ENCODE measurements around the gene PDHB.
"Not testable (repeated sequence)": the region's sequence is repeated elsewhere in the genome, so short reads cannot be mapped to it uniquely, and the experiment has no call there.

The PDHB gene

GRCh38 chr3:58433400-58434167 is at the start of gene PDHB:
Gene PDHB, minus strand, starts transcription at chr3:58433832. Its CDS starts 23 bp downstream, at chr3:58433809.
- FAIRE-seq, result no peak

GRCh38 chr3:58482917-58483636 is 49.4 kb upstream of the PDHB start:
- no peak for FAIRE-seq

DNA sequence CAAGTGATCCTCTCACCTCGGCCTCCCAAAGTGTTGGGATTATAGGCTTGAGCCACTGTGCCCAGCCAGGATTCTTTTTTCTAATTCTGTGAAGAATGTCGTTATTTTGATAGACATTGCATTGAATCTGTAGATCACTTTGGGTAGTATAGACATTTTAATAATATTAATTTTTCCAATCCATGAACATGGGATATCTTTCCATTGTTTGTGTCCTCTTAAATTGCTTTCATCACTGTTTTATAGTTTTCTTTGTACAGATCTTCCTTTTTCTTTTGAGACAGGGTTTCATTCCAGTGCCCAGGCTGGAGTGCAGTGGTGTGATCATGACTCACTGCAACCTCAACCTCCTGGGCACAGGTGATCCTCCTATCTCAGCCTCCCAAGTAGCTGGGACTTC is 46.7 kb upstream of the PDHB start:
- no peak for FAIRE-seq

- no peak for FAIRE-seq
Measured at GRCh38 chr3:58478781-58479180, 45.1 kb upstream of the PDHB start.

GRCh38 chr3:58474967-58475578 is 41.4 kb upstream of the PDHB start:
- no peak for FAIRE-seq

- FAIRE-seq, result no peak
Measured at GRCh38 chr3:58474348-58474911, 40.8 kb upstream of the PDHB start.

GRCh38 chr3:58473275-58473674 is 39.6 kb upstream of the PDHB start:
- FAIRE-seq, result no peak

- FAIRE-seq, result no peak
Measured at GRCh38 chr3:58471025-58471887, 37.6 kb upstream of the PDHB start.

GRCh38 chr3:58470363-58471024 is 36.9 kb upstream of the PDHB start:
- no peak for FAIRE-seq

DNA sequence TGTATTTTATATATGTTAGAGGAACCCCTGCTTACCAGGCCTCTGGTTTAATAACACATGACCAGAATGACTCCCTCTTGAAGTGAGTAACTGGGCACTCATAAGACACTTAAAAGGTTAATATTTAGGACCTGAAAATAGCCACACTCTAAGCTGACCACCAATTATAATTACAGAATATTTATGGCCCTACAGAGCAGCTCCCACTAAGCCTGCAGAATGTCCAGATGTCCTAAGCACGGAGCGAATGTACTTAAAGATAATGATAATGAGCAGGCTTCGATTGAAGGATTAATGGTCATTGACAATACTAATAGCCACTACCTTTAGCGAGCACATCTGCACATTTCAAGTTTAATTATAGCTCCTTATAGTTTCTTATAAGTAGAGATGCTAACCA is 35.5 kb upstream of the PDHB start:
- no peak for FAIRE-seq

DNA sequence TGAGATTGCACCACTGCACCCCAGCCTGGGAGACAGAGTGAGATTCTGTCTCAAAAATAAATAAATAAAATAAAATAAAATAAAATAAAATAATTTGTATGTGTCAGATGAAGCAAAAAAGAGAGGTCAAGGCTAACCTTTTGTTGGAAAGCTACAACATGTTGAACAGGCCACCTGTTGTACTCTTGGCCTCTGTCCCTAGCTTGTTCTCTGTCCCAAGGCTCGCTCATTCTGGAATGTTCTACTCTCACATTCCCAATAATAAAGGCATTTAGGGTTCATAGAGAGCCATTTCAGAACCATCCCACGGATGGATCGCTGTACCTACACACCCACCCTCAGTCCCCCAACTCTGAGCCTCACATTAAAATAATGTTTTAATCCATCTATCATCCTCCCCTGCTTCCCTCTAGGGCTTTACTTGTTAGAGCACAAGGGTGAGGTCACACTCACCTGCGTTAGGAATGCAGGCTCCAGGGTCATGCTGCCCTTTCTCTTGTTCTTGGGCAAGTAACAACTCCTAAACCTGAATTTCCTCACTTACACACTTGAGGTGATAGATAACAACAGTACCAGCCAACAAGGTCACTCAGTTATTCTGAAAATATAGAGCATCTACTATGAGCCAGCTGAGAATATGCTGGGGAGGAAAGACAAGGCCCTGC is 33.4 kb upstream of the PDHB start:
- FAIRE-seq, result no peak

- no peak for FAIRE-seq
Measured at GRCh38 chr3:58464866-58465265, 31.2 kb upstream of the PDHB start.

GRCh38 chr3:58463942-58464271 is 30.3 kb upstream of the PDHB start:
- FAIRE-seq, result no peak

DNA sequence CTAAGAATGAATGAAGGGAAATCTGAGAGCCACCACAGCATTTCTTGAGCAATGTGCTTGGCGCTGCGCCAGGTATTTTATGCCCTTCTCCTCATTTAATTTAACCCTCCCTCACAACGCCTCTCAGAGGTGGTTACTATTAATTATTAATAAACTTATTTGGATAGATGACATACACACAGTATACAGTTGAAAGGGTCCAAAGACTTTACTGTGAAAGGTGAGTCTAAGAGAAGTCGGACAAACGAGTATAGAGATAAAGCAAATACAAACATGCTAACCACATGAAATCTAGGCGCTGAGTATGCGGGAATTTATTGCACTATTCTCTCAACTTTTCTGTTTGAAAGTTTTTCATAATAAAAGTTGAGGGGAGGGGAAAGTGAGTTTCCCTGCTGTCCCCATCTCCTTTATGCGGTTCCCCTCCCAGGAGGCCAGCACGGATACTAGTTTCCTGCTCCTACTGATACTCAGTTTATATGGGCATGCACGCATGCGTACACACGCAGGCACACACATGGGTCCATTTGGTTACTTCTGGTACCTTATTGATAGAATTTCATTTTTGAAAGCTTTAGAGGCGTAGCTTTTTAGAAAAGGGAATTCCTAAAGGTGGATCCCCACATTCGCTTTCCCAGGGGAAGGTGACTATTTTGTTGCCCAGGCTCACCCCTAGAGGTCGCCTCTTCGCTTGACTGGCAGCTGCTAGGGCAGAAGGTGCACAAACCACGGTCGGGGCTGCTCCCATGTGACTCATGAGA is 29.7 kb upstream of the PDHB start:
- FAIRE-seq, result no peak

DNA sequence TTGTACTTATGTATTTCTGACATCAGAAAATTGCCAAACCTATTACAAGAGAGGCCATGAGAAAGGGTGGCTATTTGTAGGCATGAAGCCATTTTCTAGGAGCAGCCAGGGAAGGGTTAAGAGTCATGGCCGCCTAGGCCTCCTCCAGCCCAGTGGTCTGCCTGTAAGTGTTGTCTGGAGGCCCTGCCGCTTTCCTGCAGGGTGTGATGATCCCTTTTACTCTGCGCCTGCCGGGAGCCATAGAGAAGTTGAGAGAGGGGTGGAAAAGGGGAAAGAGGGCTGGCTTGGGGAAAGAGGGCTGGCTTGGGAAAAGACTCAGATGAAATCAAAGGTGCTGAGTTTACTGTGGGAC is 29.2 kb upstream of the PDHB start:
- FAIRE-seq, result no peak

DNA sequence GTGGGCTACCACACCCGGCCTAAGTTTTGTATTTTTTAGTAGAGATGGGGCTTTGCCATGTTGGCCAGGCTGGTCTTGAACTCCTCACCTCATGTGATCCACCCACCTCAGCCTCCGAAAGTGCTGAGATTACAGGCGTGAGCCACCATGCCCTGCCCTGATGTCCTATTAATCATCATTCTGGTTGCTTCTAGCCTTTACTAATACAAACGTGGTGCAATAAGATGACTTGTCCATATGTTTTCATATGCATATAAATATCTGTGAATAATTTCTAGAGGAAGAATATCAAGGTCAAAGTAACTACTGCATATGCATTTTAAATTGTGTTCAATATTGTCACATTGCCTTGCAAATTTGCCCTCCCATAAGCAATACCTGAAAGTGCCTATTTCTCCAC is 25.5 kb upstream of the PDHB start:
- FAIRE-seq, result no peak

DNA sequence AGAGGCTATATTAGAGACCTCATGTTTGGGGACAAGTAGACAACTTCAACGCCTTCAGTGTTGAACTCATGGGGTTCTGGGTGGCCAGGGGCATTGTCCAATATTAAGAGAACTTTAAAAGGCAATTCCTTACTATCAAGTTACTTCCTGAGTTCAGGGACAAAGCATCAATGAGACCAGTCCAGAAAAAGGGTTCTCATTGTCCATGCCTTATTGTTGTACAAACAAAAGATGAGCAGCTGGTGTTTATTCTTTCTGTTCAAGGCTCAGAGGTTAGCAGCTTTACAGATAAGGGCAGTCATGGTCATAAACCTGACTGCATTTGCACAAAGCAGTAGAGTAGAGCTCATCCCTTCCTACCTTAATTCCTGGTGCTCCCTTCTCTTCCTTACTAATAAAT is 18.5 kb upstream of the PDHB start:
- no peak for FAIRE-seq

GRCh38 chr3:58441514-58442450 is 8.2 kb upstream of the PDHB start:
- FAIRE-seq, result no peak

- not testable (repeated sequence) for FAIRE-seq
Measured at GRCh38 chr3:58440996-58441355, 7.3 kb upstream of the PDHB start.

DNA sequence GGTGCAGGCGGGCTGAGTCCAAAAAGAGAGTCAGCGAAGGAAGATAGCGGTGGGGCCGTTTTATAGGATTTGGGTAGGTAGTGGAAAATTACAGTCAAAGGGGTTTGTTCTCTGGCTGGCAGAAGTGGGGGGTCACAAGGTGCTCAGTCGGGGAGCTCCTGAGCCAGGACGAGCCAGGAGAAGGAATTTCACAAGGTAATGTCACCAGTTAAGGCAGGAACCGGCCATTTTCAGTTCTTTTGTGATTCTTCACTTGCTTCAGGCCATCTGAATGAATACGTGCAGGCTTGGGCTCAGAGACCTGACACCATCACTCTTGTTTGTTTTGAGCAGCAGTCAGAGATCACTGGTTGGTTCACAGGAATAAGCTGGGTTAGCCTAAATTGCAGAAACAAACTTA is 3.6 kb upstream of the PDHB start:
- FAIRE-seq, result not testable (repeated sequence)

All from TTC549 (cell line).